ENCODE results near the gene KLHL22. TPM values are rescaled to one million over a fixed set of nuclear protein-coding genes. Genes with fewer than 3 reads are reported as not detected.

Gene KLHL22
- polyA plus RNA-seq, 2 donors: 5.7 to 6.3 TPM

GRCh38 chr22:20525048-20525447 is 29.5 kb upstream of the KLHL22 start:
- H3K27me3 ChIP-seq (ENCODE audit: control insufficient read depth in 1 of 2, insufficient read depth in 2 of 2, low read length in 2 of 2): no peaks in the 10 kb centered on the region
- no peak overlapping the region for H3K27ac ChIP-seq (ENCODE audit: low read depth in 2 of 2, low read length in 1 of 2)
- no peaks in the 10 kb centered on the region for H3K9me3 ChIP-seq (ENCODE audit: control insufficient read depth in 2 of 2, insufficient read depth in 1 of 2, low read depth in 1 of 2, low read length in 1 of 2)
- H3K4me1 ChIP-seq (ENCODE audit: control insufficient read depth in 2 of 2, insufficient read depth in 2 of 2, low read length in 1 of 2): peaks cover 3 to 6% of the 10 kb centered on the region in 2 donors
- WGBS, 2 donors: 95% methylated on average over 7 of the region's 7 CpGs
- H3K36me3 ChIP-seq (ENCODE audit: control insufficient read depth in 2 of 2, insufficient read depth in 2 of 2, low read length in 1 of 2): peaks cover 3 to 23% of the 10 kb centered on the region in 2 donors
- no peak overlapping the region for H3K4me3 ChIP-seq (ENCODE audit: low read depth in 1 of 2, low read length in 2 of 2)

GRCh38 chr22:20524004-20524481 is 28.4 kb upstream of the KLHL22 start:
- Histone ChIP-seq H3K9me3 (ENCODE audit: control insufficient read depth in 2 of 2, insufficient read depth in 1 of 2, low read depth in 1 of 2, low read length in 1 of 2) (no peaks in the 10 kb centered on the region), H3K4me3 (ENCODE audit: low read depth in 1 of 2, low read length in 2 of 2) (no peak overlapping the region), H3K4me1 (ENCODE audit: control insufficient read depth in 2 of 2, insufficient read depth in 2 of 2, low read length in 1 of 2) (peaks cover 3 to 6% of the 10 kb centered on the region in 2 donors), H3K27ac (ENCODE audit: low read depth in 2 of 2, low read length in 1 of 2) (no peak overlapping the region), H3K36me3 (ENCODE audit: control insufficient read depth in 2 of 2, insufficient read depth in 2 of 2, low read length in 1 of 2) (peaks cover 3 to 25% of the 10 kb centered on the region in 2 donors), H3K27me3 (ENCODE audit: control insufficient read depth in 1 of 2, insufficient read depth in 2 of 2, low read length in 2 of 2) (no peaks in the 10 kb centered on the region)
- 0 to 1% methylated on average over 1 of the region's 1 CpG for WGBS, 2 donors

- Histone ChIP-seq H3K4me1 (ENCODE audit: control insufficient read depth in 2 of 2, insufficient read depth in 2 of 2, low read length in 1 of 2) (peaks cover 3 to 6% of the 10 kb centered on the region in 2 donors), H3K4me3 (ENCODE audit: low read depth in 1 of 2, low read length in 2 of 2) (no peak overlapping the region), H3K36me3 (ENCODE audit: control insufficient read depth in 2 of 2, insufficient read depth in 2 of 2, low read length in 1 of 2) (peaks cover 3 to 21% of the 10 kb centered on the region in 2 donors), H3K27ac (ENCODE audit: low read depth in 2 of 2, low read length in 1 of 2) (no peak overlapping the region), H3K27me3 (ENCODE audit: control insufficient read depth in 1 of 2, insufficient read depth in 2 of 2, low read length in 2 of 2) (no peaks in the 10 kb centered on the region), H3K9me3 (ENCODE audit: control insufficient read depth in 2 of 2, insufficient read depth in 1 of 2, low read depth in 1 of 2, low read length in 1 of 2) (no peaks in the 10 kb centered on the region)
- 49 to 55% methylated on average over 7 of the region's 7 CpGs for WGBS, 2 donors
Measured at GRCh38 chr22:20523086-20523983, 27.7 kb upstream of the KLHL22 start.

GRCh38 chr22:20522134-20523004 is 26.8 kb upstream of the KLHL22 start:
- 83 to 88% methylated on average over 11 of the region's 11 CpGs for WGBS, 2 donors

GRCh38 chr22:20520093-20520511 is 24.5 kb upstream of the KLHL22 start:
- no peak overlapping the region for H3K4me3 ChIP-seq (ENCODE audit: low read depth in 1 of 2, low read length in 2 of 2)
- H3K27ac ChIP-seq (ENCODE audit: low read depth in 2 of 2, low read length in 1 of 2): no peak overlapping the region
- peaks cover 0 to 13% of the 10 kb centered on the region in 2 donors for H3K36me3 ChIP-seq (ENCODE audit: control insufficient read depth in 2 of 2, insufficient read depth in 2 of 2, low read length in 1 of 2)
- H3K4me1 ChIP-seq (ENCODE audit: control insufficient read depth in 2 of 2, insufficient read depth in 2 of 2, low read length in 1 of 2): peaks cover 3 to 13% of the 10 kb centered on the region in 2 donors
- no peaks in the 10 kb centered on the region for H3K9me3 ChIP-seq (ENCODE audit: control insufficient read depth in 2 of 2, insufficient read depth in 1 of 2, low read depth in 1 of 2, low read length in 1 of 2)
- 69 to 74% methylated on average over 7 of the region's 7 CpGs for WGBS, 2 donors
- no peaks in the 10 kb centered on the region for H3K27me3 ChIP-seq (ENCODE audit: control insufficient read depth in 1 of 2, insufficient read depth in 2 of 2, low read length in 2 of 2)

More at GRCh38 chr22:20522134-20523004, 26.8 kb upstream of the KLHL22 start:
- no peak overlapping the region for H3K4me3 ChIP-seq (ENCODE audit: low read depth in 1 of 2, low read length in 2 of 2)
- H3K27me3 ChIP-seq (ENCODE audit: control insufficient read depth in 1 of 2, insufficient read depth in 2 of 2, low read length in 2 of 2): no peaks in the 10 kb centered on the region
- no peaks in the 10 kb centered on the region for H3K9me3 ChIP-seq (ENCODE audit: control insufficient read depth in 2 of 2, insufficient read depth in 1 of 2, low read depth in 1 of 2, low read length in 1 of 2)
- H3K4me1 ChIP-seq (ENCODE audit: control insufficient read depth in 2 of 2, insufficient read depth in 2 of 2, low read length in 1 of 2): peaks cover 3 to 6% of the 10 kb centered on the region in 2 donors
- no peak overlapping the region for H3K27ac ChIP-seq (ENCODE audit: low read depth in 2 of 2, low read length in 1 of 2)
- H3K36me3 ChIP-seq (ENCODE audit: control insufficient read depth in 2 of 2, insufficient read depth in 2 of 2, low read length in 1 of 2): peaks cover 0 to 17% of the 10 kb centered on the region in 2 donors

- Histone ChIP-seq H3K36me3 (ENCODE audit: control insufficient read depth in 2 of 2, insufficient read depth in 2 of 2, low read length in 1 of 2) (peaks cover 0 to 13% of the 10 kb centered on the region in 2 donors), H3K27me3 (ENCODE audit: control insufficient read depth in 1 of 2, insufficient read depth in 2 of 2, low read length in 2 of 2) (no peaks in the 10 kb centered on the region), H3K27ac (ENCODE audit: low read depth in 2 of 2, low read length in 1 of 2) (no peak overlapping the region), H3K9me3 (ENCODE audit: control insufficient read depth in 2 of 2, insufficient read depth in 1 of 2, low read depth in 1 of 2, low read length in 1 of 2) (no peaks in the 10 kb centered on the region), H3K4me1 (ENCODE audit: control insufficient read depth in 2 of 2, insufficient read depth in 2 of 2, low read length in 1 of 2) (peaks cover 3 to 18% of the 10 kb centered on the region in 2 donors), H3K4me3 (ENCODE audit: low read depth in 1 of 2, low read length in 2 of 2) (no peak overlapping the region)
- WGBS, 2 donors: 68 to 78% methylated on average over 4 of the region's 4 CpGs
Measured at GRCh38 chr22:20519558-20519957, 24.0 kb upstream of the KLHL22 start.

GRCh38 chr22:20517841-20518592 is 22.4 kb upstream of the KLHL22 start:
- Histone ChIP-seq H3K36me3 (ENCODE audit: control insufficient read depth in 2 of 2, insufficient read depth in 2 of 2, low read length in 1 of 2) (peaks cover 0 to 10% of the 10 kb centered on the region in 2 donors), H3K27ac (ENCODE audit: low read depth in 2 of 2, low read length in 1 of 2) (no peak overlapping the region), H3K27me3 (ENCODE audit: control insufficient read depth in 1 of 2, insufficient read depth in 2 of 2, low read length in 2 of 2) (no peaks in the 10 kb centered on the region), H3K4me3 (ENCODE audit: low read depth in 1 of 2, low read length in 2 of 2) (no peak overlapping the region), H3K9me3 (ENCODE audit: control insufficient read depth in 2 of 2, insufficient read depth in 1 of 2, low read depth in 1 of 2, low read length in 1 of 2) (no peaks in the 10 kb centered on the region), H3K4me1 (ENCODE audit: control insufficient read depth in 2 of 2, insufficient read depth in 2 of 2, low read length in 1 of 2) (peaks cover 0 to 18% of the 10 kb centered on the region in 2 donors)
- WGBS, 2 donors: 80 to 83% methylated on average over 13 of the region's 13 CpGs

- Histone ChIP-seq H3K9me3 (ENCODE audit: control insufficient read depth in 2 of 2, insufficient read depth in 1 of 2, low read depth in 1 of 2, low read length in 1 of 2) (no peaks in the 10 kb centered on the region), H3K27ac (ENCODE audit: low read depth in 2 of 2, low read length in 1 of 2) (peak overlapping the region in 1 of 2 donors; percentile 30), H3K4me1 (ENCODE audit: control insufficient read depth in 2 of 2, insufficient read depth in 2 of 2, low read length in 1 of 2) (peaks cover 0 to 15% of the 10 kb centered on the region in 2 donors), H3K36me3 (ENCODE audit: control insufficient read depth in 2 of 2, insufficient read depth in 2 of 2, low read length in 1 of 2) (peaks cover 0 to 10% of the 10 kb centered on the region in 2 donors), H3K4me3 (ENCODE audit: low read depth in 1 of 2, low read length in 2 of 2) (no peak overlapping the region), H3K27me3 (ENCODE audit: control insufficient read depth in 1 of 2, insufficient read depth in 2 of 2, low read length in 2 of 2) (no peaks in the 10 kb centered on the region)
- 29 to 35% methylated on average over 4 of the region's 4 CpGs for WGBS, 2 donors
Measured at GRCh38 chr22:20517422-20517821, 21.8 kb upstream of the KLHL22 start.

- no peak overlapping the region for H3K4me3 ChIP-seq (ENCODE audit: low read depth in 1 of 2, low read length in 2 of 2)
Measured at GRCh38 chr22:20516399-20516798, 20.8 kb upstream of the KLHL22 start.

More at GRCh38 chr22:20516399-20516798, 20.8 kb upstream of the KLHL22 start:
- H3K9me3 ChIP-seq (ENCODE audit: control insufficient read depth in 2 of 2, insufficient read depth in 1 of 2, low read depth in 1 of 2, low read length in 1 of 2): no peaks in the 10 kb centered on the region
- WGBS, 2 donors: 90 to 94% methylated on average over 2 of the region's 2 CpGs
- no peak overlapping the region for H3K27ac ChIP-seq (ENCODE audit: low read depth in 2 of 2, low read length in 1 of 2)
- peaks cover 2 to 14% of the 10 kb centered on the region in 2 donors for H3K4me1 ChIP-seq (ENCODE audit: control insufficient read depth in 2 of 2, insufficient read depth in 2 of 2, low read length in 1 of 2)
- H3K36me3 ChIP-seq (ENCODE audit: control insufficient read depth in 2 of 2, insufficient read depth in 2 of 2, low read length in 1 of 2): peaks cover 0 to 10% of the 10 kb centered on the region in 2 donors
- H3K27me3 ChIP-seq (ENCODE audit: control insufficient read depth in 1 of 2, insufficient read depth in 2 of 2, low read length in 2 of 2): no peaks in the 10 kb centered on the region
